Astrocyte of the spinal cord (primary cell): ENCODE results near the gene C9orf50.

Experiments
- DNase-seq: peaks from one replicate; pipeline ENCODE4 v3.0.0; 2011; ENCODE audit warnings: low read depth, low spot score
- H3K4me3 ChIP-seq: 2 replicates; pipeline ENCODE4 v1.5.1; 2011; ENCODE audit warnings: low read depth, mild to moderate bottlenecking, low read length, moderate library complexity
- CTCF ChIP-seq: IDR thresholded peaks from 2 replicates; pipeline ENCODE4 v1.5.1; 2012; ENCODE audit warnings: low read depth, mild to moderate bottlenecking, low read length, inconsistent platforms
- in situ Hi-C: cut with HindIII; loops from 2 replicates; pipeline ENCODE4 v1.10.0; 2017; ENCODE audit warnings: low sequenced_read_pairs

C9orf50 gene

DNA sequence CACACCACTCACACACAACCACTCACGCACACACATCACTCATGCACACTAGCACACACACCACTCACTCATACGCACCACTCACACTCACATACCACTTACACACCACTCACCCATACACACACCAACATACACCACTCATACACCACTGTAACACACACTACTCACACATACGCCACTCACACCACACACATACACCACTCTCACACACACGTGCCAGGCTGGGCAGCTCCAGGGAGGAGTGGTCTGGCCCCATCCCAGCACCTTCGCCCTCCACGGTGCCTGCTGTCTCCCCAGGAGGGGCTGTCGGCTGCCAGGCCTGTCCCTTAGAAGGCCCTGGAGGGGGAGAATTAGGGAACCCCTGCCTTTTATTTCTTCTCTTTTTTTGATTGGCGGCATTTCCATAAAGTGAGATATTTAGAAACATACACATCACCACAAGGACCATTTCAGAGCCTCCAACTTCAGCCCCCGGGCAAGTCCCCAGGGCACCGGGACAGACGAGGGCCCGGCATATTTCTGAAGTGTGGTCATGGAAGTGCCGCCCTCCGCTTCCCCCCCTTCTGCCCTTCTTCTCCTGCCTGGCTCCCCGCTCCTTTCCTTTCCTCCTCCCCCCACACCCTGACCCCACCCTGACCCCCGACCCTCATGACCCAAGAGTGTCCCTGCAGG lies 27.3 kb upstream of the C9orf50 start:
- in situ Hi-C loops = no loop called here
- DNase-seq = no peak
- H3K4me3 ChIP-seq = no peak overlapping the region
- TF ChIP-seq CTCF = no peak

- no peak overlapping the region for H3K4me3 ChIP-seq
- TF ChIP-seq CTCF = no peak
- DNase-seq = no peak
- in situ Hi-C loops = no loop called here
These were observed 26.7 kb upstream of the C9orf50 start for GRCh38 chr9:129647635-129648034.

GRCh38 chr9:129646654-129647053 lies 25.8 kb upstream of the C9orf50 start:
- no peak for DNase-seq
- H3K4me3 ChIP-seq = no peak overlapping the region
- TF ChIP-seq CTCF = no peak
- in situ Hi-C loops = no loop called here

DNA sequence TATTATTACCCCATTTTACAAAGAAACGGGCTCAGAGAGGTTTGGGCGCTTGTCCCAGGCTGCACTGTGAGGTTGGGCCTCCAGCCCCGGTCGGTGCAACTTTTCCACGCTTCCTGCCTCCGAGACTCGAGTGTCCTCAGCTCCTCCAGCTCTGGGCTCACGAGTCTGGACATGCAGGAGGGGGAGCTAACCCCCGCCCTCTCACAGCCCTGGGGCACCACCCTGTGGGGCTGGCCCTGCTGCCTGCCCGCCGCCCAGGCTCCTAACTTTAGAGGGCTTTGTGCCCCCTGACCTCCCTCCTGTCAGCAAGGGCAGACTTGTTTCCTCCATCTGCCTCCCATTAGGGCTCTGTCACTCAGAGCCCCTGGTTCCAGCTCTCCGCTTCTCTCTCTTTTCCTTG lies 25.4 kb upstream of the C9orf50 start:
- no peak overlapping the region for H3K4me3 ChIP-seq
- in situ Hi-C loops = no loop called here
- TF ChIP-seq CTCF = no peak

GRCh38 chr9:129644902-129645301 lies 24.0 kb upstream of the C9orf50 start:
- in situ Hi-C loops = no loop called here
- TF ChIP-seq CTCF = no peak
- no peak overlapping the region for H3K4me3 ChIP-seq
- DNase-seq = no peak

More for the DNA sequence above, 25.4 kb upstream of the C9orf50 start:
- no peak for DNase-seq

- H3K4me3 ChIP-seq = no peak overlapping the region
- no peak for TF ChIP-seq CTCF
- DNase-seq = no peak
- in situ Hi-C loops = no loop called here
These were observed 23.5 kb upstream of the C9orf50 start for GRCh38 chr9:129644365-129644764.
